T-helper 17 cell (primary cell): ENCODE results near the gene CCDC158. TPM values are rescaled to one million over a fixed set of nuclear protein-coding genes. Genes with fewer than 3 reads are reported as not detected.

Experiments
- ATAC-seq: fragments of 150-1000 bp; cut with Tn5 transposase; 2 replicates; pipeline ENCODE4 v1.10.0; 2021; ENCODE audit warnings: mild to moderate bottlenecking, moderate library complexity
- DNase-seq, 3 donors: peaks; one replicate each; pipeline versions ENCODE4 v3.0.0 to v3.0.0-alpha.2; 2020 to 2021
- H3K9me3 ChIP-seq: one replicate; pipeline ENCODE4 v1.7.0; 2013; ENCODE audit warnings: low read length, mild to moderate bottlenecking; ENCODE audit not compliant: control insufficient read depth, poor library complexity, severe bottlenecking
- H3K27ac Mint-ChIP-seq: one replicate; pipeline ENCODE4 v1.8.0; 2022; ENCODE audit warnings: mild to moderate bottlenecking, moderate library complexity, mixed read lengths
- H3K27me3 Mint-ChIP-seq: one replicate; pipeline ENCODE4 v1.8.0; 2022; ENCODE audit warnings: mixed read lengths
- H3K36me3 Mint-ChIP-seq: one replicate; pipeline ENCODE4 v1.8.0; 2022; ENCODE audit warnings: low read depth, mixed read lengths
- H3K4me1 Mint-ChIP-seq: one replicate; pipeline ENCODE4 v1.8.0; 2022; ENCODE audit warnings: mild to moderate bottlenecking, mixed read lengths
- H3K4me3 Mint-ChIP-seq: one replicate; pipeline ENCODE4 v1.8.0; 2022; ENCODE audit warnings: mild to moderate bottlenecking, moderate library complexity, mixed read lengths
- total RNA-seq, 4 donors: library from RNA in 2 of 4; stranded (reverse) in 2 of 4; gene quantifications; one replicate each; pipeline ENCODE4 v1.2.3 and lab custom pipeline; 2022 to 2026

CCDC158 gene
- total RNA-seq, 2 donors from 2014 or later = not detected

- no peaks in the 10 kb centered on the region for H3K9me3 ChIP-seq
- no peak for ATAC-seq
- H3K4me1 Mint-ChIP-seq = peaks cover 4% of the 10 kb centered on the region
- peak overlapping the region; percentile 34 for H3K27ac Mint-ChIP-seq
- peaks cover 20% of the 10 kb centered on the region for H3K27me3 Mint-ChIP-seq
- no peak for DNase-seq
- no peak overlapping the region for H3K4me3 Mint-ChIP-seq
- peaks cover 2% of the 10 kb centered on the region for H3K36me3 Mint-ChIP-seq
These were observed 13.4 kb downstream of the CCDC158 start for GRCh38 chr4:76407440-76408119.

- H3K9me3 ChIP-seq = no peaks in the 10 kb centered on the region
- Mint-ChIP-seq H3K4me3 (no peak overlapping the region), H3K36me3 (peaks cover 2% of the 10 kb centered on the region), H3K27ac (no peak overlapping the region), H3K27me3 (peaks cover 20% of the 10 kb centered on the region), H3K4me1 (peaks cover 4% of the 10 kb centered on the region)
- ATAC-seq = no peak
- DNase-seq = no peak
These were observed 14.9 kb downstream of the CCDC158 start for GRCh38 chr4:76406081-76406480.

- H3K27ac Mint-ChIP-seq = no peak overlapping the region
- no peaks in the 10 kb centered on the region for H3K4me1 Mint-ChIP-seq
- H3K27me3 Mint-ChIP-seq = peaks cover 20% of the 10 kb centered on the region
- DNase-seq (no peak), ATAC-seq (no peak)
- no peak overlapping the region for H3K4me3 Mint-ChIP-seq
- no peaks in the 10 kb centered on the region for H3K9me3 ChIP-seq
- H3K36me3 Mint-ChIP-seq = no peaks in the 10 kb centered on the region
These were observed 19.3 kb downstream of the CCDC158 start for GRCh38 chr4:76401654-76402053.

- ATAC-seq (no peak), DNase-seq (no peak)
- H3K36me3 Mint-ChIP-seq = no peaks in the 10 kb centered on the region
- H3K27me3 Mint-ChIP-seq = peaks cover 19% of the 10 kb centered on the region
- no peak overlapping the region for H3K27ac Mint-ChIP-seq
- no peaks in the 10 kb centered on the region for H3K4me1 Mint-ChIP-seq
- H3K4me3 Mint-ChIP-seq = no peak overlapping the region
- H3K9me3 ChIP-seq = no peaks in the 10 kb centered on the region
These were observed 32.6 kb downstream of the CCDC158 start for GRCh38 chr4:76388160-76388908.

- ATAC-seq = no peak
- Mint-ChIP-seq H3K27ac (no peak overlapping the region), H3K27me3 (peaks cover 24% of the 10 kb centered on the region), H3K4me1 (no peaks in the 10 kb centered on the region), H3K4me3 (no peak overlapping the region), H3K36me3 (no peaks in the 10 kb centered on the region)
- no peaks in the 10 kb centered on the region for H3K9me3 ChIP-seq
- no peak for DNase-seq
These were observed 34.2 kb downstream of the CCDC158 start for GRCh38 chr4:76386566-76387305.

- no peaks in the 10 kb centered on the region for H3K9me3 ChIP-seq
- no peak for ATAC-seq
- Mint-ChIP-seq H3K4me1 (no peaks in the 10 kb centered on the region), H3K36me3 (no peaks in the 10 kb centered on the region), H3K27me3 (peaks cover 24% of the 10 kb centered on the region), H3K27ac (no peak overlapping the region), H3K4me3 (no peak overlapping the region)
- DNase-seq = no peak
These were observed 35.0 kb downstream of the CCDC158 start for GRCh38 chr4:76385974-76386373.

GRCh38 chr4:76384052-76384451, 36.9 kb downstream of the CCDC158 start:
- Mint-ChIP-seq H3K27ac (no peak overlapping the region), H3K4me1 (no peaks in the 10 kb centered on the region), H3K27me3 (peaks cover 24% of the 10 kb centered on the region), H3K36me3 (no peaks in the 10 kb centered on the region), H3K4me3 (no peak overlapping the region)
- DNase-seq (no peak), ATAC-seq (no peak)
- H3K9me3 ChIP-seq = no peaks in the 10 kb centered on the region

GRCh38 chr4:76383001-76383400, 37.9 kb downstream of the CCDC158 start:
- Mint-ChIP-seq H3K4me3 (no peak overlapping the region), H3K4me1 (no peaks in the 10 kb centered on the region), H3K27me3 (peaks cover 24% of the 10 kb centered on the region), H3K36me3 (no peaks in the 10 kb centered on the region), H3K27ac (no peak overlapping the region)
- H3K9me3 ChIP-seq = no peaks in the 10 kb centered on the region
- DNase-seq = no peak
- no peak for ATAC-seq

- Mint-ChIP-seq H3K36me3 (no peaks in the 10 kb centered on the region), H3K4me3 (no peak overlapping the region)
These were observed 39.0 kb downstream of the CCDC158 start for GRCh38 chr4:76381986-76382385.

GRCh38 chr4:76380561-76380960, 40.4 kb downstream of the CCDC158 start:
- no peaks in the 10 kb centered on the region for H3K9me3 ChIP-seq
- no peak for ATAC-seq
- no peak overlapping the region for H3K4me3 Mint-ChIP-seq
- DNase-seq = no peak
- H3K4me1 Mint-ChIP-seq = no peaks in the 10 kb centered on the region
- no peaks in the 10 kb centered on the region for H3K36me3 Mint-ChIP-seq
- no peak overlapping the region for H3K27ac Mint-ChIP-seq
- peaks cover 20% of the 10 kb centered on the region for H3K27me3 Mint-ChIP-seq

More at GRCh38 chr4:76381986-76382385, 39.0 kb downstream of the CCDC158 start:
- no peak for ATAC-seq
- no peaks in the 10 kb centered on the region for H3K4me1 Mint-ChIP-seq
- peaks cover 24% of the 10 kb centered on the region for H3K27me3 Mint-ChIP-seq
- H3K27ac Mint-ChIP-seq = no peak overlapping the region
- no peaks in the 10 kb centered on the region for H3K9me3 ChIP-seq
- DNase-seq = no peak

- peak; percentile 46 for ATAC-seq
- DNase-seq = peak in 2 of 3 donors; percentile 13 to 22
- no peaks in the 10 kb centered on the region for H3K9me3 ChIP-seq
- Mint-ChIP-seq H3K4me3 (no peak overlapping the region), H3K27ac (no peak overlapping the region), H3K4me1 (no peaks in the 10 kb centered on the region), H3K27me3 (peaks cover under 1% of the 10 kb centered on the region), H3K36me3 (no peaks in the 10 kb centered on the region)
These were observed 43.0 kb downstream of the CCDC158 start for GRCh38 chr4:76377911-76378310.

- Mint-ChIP-seq H3K27me3 (no peaks in the 10 kb centered on the region), H3K27ac (no peak overlapping the region), H3K4me1 (no peaks in the 10 kb centered on the region), H3K36me3 (no peaks in the 10 kb centered on the region), H3K4me3 (no peak overlapping the region)
- no peak for DNase-seq
- no peak for ATAC-seq
- no peaks in the 10 kb centered on the region for H3K9me3 ChIP-seq
These were observed 43.5 kb downstream of the CCDC158 start for GRCh38 chr4:76377481-76377901.

- H3K36me3 Mint-ChIP-seq = no peaks in the 10 kb centered on the region
- no peak overlapping the region for H3K4me3 Mint-ChIP-seq
- no peaks in the 10 kb centered on the region for H3K4me1 Mint-ChIP-seq
- peaks cover 4% of the 10 kb centered on the region for H3K27me3 Mint-ChIP-seq
- DNase-seq (no peak), ATAC-seq (no peak)
- no peaks in the 10 kb centered on the region for H3K9me3 ChIP-seq
- H3K27ac Mint-ChIP-seq = no peak overlapping the region
These were observed 44.4 kb downstream of the CCDC158 start for GRCh38 chr4:76376534-76376933.
